Stimulated activated CD4-positive, alpha-beta T cell treated with anti-CD3 and anti-CD28 coated beads, Interleukin-15, amount 100 ng/mL, for 1 hour (primary cell): ENCODE results near the gene NCOA6.

Experiments
- DNase-seq, 2 donors: peaks; one replicate each; pipeline ENCODE4 v3.0.0-alpha.2; 2020; ENCODE audit warnings: low read depth in 1 of 2, low spot score in 1 of 2

The NCOA6 gene

DNA sequence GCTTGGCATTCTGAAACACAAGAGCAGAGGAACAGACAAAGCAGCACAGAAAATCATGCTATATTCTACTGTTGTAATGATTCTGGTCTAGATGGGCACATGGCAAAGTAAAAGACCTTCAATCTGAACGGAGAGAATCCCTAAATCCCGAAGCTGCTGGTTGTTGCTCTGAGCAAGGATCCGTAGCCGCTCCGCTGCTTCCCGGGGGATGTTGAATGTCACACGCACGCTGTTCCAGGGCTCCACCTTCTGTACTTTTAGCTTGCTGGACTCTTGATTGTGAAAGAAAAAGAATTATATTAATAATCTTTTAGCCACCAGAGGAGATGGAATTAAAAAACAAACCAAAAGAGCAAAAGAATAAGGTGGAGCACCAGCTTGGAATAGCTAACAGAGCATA lies 49.3 kb downstream of the NCOA6 start:
- DNase-seq, result no peak

- DNase-seq, result no peak
Measured at GRCh38 chr20:34774886-34775285, 50.6 kb downstream of the NCOA6 start.

GRCh38 chr20:34774449-34774848 lies 51.0 kb downstream of the NCOA6 start:
- DNase-seq, result no peak

DNA sequence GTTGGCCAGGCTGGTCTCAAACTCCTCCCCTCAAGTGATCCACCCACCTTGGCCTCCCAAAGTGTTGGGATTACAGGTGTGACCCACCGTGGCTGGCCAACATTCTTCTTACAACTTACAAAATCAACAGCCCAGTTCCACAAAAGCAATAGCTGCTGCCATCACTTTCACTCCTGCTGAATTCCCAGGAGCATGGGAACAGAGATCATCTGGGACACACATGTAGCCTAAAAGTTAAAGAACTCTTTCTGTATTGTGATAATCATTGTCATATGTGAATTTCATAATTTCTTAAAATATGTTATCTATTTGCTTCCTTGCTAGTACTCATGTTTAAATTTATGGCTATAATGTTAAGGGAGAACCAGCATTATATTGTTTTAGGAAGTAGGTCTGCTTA lies 51.7 kb downstream of the NCOA6 start:
- no peak for DNase-seq

DNA sequence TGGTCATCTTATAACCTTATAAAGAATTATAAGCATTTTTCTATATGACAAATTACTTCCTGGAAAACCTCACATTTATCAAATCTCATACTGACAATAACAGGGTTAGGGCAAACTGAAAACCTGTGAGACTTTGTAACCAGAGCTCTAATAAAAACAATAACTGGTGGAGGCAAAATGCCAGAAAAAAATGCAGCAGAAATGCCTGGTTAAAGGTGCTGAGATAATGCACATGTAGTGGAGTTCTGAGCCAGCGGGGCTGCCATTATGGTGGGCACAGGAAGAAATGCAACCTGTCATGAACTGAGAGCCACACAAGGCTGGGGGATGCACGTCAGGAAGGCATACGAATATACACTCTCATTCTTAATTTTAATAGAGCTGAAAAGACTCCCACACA lies 53.0 kb downstream of the NCOA6 start:
- DNase-seq, result no peak

DNA sequence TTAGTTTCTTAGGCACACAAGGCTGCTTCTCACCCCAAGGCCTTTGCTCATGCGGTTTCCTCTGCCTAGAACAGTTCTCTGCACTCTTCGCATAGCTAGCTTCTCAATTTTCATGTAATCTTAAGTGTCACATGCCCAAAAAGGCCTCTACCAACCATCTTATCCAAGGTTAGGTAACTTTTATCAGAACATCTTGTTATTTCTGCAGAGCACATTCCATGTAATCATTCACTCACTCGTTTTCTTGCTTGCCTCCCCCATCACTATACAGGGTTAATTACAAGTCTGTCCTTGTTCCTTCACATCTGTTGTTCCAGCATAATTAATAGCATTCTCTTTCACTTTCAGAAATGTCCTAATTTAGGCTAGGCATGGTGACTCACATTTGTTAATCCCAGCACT lies 53.8 kb downstream of the NCOA6 start:
- no peak for DNase-seq

DNA sequence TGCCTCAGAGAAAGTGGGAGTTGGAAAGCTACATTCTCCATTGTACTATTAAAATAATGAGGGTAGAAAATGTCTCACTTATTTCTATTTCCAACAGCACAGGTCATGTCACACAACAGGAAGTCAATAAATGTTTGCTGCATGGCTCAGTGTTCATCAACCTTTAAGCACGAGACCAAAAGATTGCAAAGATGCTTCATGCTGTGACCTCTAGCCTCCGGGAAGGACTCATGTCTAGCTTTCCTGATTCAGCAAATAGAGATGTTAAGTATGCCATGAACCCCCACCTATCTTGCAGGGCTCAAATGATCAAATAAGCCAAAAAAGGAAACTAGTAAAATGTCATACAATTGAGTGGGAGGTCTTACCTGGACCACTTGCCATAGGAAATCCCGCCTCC lies 57.4 kb downstream of the NCOA6 start:
- DNase-seq, result no peak

DNA sequence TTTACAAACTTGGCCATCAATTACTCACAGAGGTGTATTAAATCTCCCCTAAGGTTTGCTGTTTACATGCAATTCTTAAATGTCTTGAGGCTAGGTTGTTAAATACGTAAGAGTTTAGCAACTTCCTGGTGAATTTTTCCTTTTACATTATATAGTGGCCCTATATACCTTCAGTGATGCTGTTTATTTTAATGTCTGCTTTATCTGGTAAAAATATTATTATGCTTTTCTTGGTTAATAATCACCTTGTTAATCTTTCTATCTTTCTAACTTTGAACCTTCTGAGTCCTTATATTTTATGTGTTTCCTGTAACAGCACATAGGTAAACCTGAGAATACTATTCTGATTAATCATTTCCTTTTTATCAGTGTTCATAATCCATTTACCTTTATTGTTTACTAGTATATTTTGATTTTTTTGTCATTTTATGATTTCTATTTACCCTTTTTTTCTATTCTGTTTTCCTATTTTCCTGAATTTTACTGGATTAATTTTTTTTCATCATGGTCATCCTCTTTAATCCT lies 63.4 kb downstream of the NCOA6 start:
- no peak for DNase-seq

GRCh38 chr20:34755367-34755766 lies 70.1 kb downstream of the NCOA6 start:
- no peak for DNase-seq

GRCh38 chr20:34754611-34755010 lies 70.8 kb downstream of the NCOA6 start:
- no peak for DNase-seq

DNA sequence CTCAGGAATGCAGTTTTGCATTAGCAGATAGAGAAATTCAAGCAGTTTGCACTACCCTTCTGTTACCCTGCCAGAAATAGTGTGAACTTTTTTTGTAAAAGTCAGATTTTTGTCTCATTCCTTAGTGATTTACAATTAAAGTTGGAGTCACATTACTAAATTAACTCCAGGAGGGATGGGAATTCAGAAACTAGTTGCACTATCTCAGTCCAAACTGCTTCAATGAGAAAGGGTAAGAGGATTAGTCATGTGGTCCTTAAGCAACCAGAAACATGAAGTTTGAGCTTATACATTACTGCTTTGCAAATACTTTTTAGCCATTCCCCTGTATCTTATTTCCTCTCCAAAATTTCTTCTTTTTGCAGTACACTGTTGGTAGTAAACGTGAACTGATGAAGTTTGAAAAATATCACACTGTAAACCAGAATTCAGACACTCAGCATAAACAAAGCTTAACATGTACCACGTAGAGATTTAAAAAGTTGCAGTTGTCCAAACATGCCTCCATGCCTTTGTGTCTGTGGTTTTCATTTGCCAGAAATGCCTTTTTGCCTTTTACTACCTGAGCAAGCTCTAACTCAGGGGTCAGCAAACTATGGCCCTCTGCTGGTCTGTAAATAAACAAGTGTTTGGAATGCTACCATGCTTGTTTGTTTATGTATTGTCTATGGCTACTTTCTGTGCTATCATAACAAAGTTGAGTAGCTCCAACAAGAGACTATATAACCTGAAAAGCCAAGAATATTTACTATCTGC lies 71.6 kb downstream of the NCOA6 start:
- no peak for DNase-seq

- DNase-seq, result no peak
Measured at GRCh38 chr20:34751453-34751852, 74.0 kb downstream of the NCOA6 start.

DNA sequence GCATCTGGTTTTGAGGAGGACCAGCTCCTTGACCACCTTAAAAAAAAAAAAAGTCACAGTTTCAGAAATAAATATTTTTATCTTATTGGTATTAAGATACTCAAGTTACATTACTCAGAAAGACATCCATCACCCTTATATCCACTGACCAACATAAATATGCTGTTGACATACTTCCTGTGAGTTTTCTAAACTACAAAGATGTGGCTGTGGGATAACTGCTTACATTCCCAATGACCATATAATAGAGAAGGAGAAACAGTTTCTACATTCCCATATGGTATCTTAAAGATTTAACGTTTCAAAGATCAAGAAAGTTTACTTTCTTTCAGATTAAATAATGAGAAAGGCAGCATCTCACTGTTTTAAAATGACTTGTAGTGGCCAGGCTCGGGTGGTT lies 75.0 kb downstream of the NCOA6 start:
- DNase-seq, result no peak

GRCh38 chr20:34748709-34749108 lies 76.7 kb downstream of the NCOA6 start:
- no peak for DNase-seq

DNA sequence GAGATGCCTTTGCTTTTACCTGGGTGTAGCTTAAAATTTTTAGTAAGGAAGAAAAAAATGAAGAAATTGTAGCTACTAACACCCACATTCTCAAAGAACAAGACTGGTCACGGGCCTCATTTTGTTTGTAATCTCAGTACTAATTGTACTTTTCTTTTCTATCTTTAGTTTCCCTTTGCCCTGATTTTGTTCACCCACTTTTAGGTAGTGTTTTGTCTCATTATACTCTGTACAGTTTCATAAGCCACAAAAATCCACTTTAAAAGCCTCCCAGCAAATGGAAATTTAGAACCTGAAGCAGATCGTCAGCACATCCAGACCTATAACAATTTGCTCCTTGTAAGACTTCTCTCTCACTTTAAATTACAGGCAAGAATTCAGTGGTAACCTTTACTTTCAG lies 78.0 kb downstream of the NCOA6 start:
- DNase-seq, result no peak

- DNase-seq, result no peak
Measured at GRCh38 chr20:34746674-34747073, 78.8 kb downstream of the NCOA6 start.

DNA sequence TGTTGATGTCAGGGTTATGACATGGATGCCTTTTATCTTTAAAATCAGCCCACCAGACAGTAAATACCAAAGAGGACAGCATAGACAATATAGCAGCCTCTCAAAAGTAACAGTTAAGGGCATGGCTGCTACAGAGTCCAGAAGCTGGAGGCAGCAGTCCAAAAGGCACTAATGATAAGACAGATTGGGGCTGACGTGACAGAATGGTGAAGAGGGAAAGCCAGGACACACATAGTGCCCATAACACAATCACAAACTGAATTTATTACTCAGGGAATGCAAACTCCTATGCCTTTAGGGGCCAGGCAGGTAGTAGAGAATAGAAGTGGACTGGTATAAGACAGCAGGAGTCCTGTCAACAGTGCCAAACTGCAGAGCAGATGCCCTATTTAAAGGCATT lies 80.6 kb downstream of the NCOA6 start:
- DNase-seq, result no peak

- DNase-seq, result no peak
Measured at GRCh38 chr20:34744340-34744739, 81.1 kb downstream of the NCOA6 start.

GRCh38 chr20:34743039-34743438 lies 82.4 kb downstream of the NCOA6 start:
- DNase-seq, result no peak

DNA sequence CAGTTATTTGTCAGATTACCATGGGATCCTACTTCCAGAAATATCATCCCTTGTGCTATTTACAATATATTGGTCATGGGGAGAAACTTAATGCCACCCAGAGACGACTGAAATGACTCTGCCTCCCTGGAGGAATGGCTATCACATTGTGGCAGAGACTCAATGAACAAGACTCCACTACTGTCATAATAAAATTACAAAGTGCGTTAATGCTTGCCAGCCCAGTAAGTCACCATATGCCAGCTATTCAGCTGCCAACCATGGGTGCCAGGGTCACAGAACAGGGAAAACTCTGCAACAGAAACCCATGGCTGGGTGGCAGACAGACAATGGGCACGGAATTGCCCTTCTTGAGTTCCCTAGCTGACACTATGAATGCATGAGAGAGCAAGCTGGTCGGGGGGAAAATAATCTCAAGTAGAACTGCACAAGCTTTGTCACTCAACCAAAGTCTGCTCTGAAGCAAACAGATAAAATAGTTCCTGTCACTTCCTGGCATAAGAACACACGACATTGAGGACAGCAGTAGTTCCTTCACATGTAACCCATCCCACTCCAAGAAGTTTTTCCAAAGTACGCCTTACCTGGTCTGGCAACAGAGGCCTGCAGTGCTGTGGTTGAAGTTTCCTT lies 89.2 kb downstream of the NCOA6 start:
- DNase-seq, result no peak

GRCh38 chr20:34732523-34732922 lies 92.9 kb downstream of the NCOA6 start:
- no peak for DNase-seq

GRCh38 chr20:34729416-34729815 lies 96.0 kb downstream of the NCOA6 start:
- DNase-seq, result no peak

- no peak for DNase-seq
Measured at GRCh38 chr20:34724172-34724571, 101.3 kb downstream of the NCOA6 start.
